K562 (cell line): ENCODE data around the gene ABCA13. TPM values are rescaled to one million over a fixed set of nuclear protein-coding genes. Genes with fewer than 3 reads are reported as not detected.

ENCODE experiments used
- ATAC-seq: fragments of 200-7000 bp; cut with Tn5 transposase; 3 replicates; pipeline ENCODE4 v1.9.1; 2020; ENCODE audit warnings: moderate library complexity
- BruUV-seq: library from RNA; stranded (reverse); fragments of 400-500 nt; replicated peaks from 2 replicates; lab custom pipeline; 2021; lab: Mats Ljungman, UMichigan
- CTCF ChIA-PET: fragments of 300-600 bp; formaldehyde crosslinking; extraction: SDS; loops from one replicate; lab custom pipeline; 2021; ENCODE audit warnings: low intra/inter-chr PET ratio; lab: Yijun Ruan, JAX
- POLR2A ChIA-PET: fragments of 300-600, 350-650 bp; sonication (Branson Sonifier 250); formaldehyde crosslinking; extraction: SDS; loops from one replicate; lab custom pipeline; 2021; ENCODE audit warnings: antibody characterized with exemption, inconsistent platforms; lab: Yijun Ruan, JAX
- DNase-seq, 4 experiments: peaks; one replicate each; pipeline versions ENCODE4 v3.0.0 to v3.0.0-alpha.2; 2011 to 2018; ENCODE audit warnings: low spot score in 3 of 4, mixed read lengths in 3 of 4; ENCODE audit errors: extremely low read depth in 1 of 4
- FAIRE-seq: peaks from 2 replicates; lab custom pipeline; 2011; peaks lifted over from hg19 to GRCh38; lab: Jason Lieb, UNC
- H2AFZ ChIP-seq: 2 replicates; pipeline ENCODE4 v1.6.0; 2011; ENCODE audit warnings: low read depth, low read length, control low read depth, inconsistent platforms
- H3K27ac ChIP-seq: fragments of 200-600 bp; 3 replicates; pipeline ENCODE4 v1.8.0; 2011; ENCODE audit warnings: low read depth, mild to moderate bottlenecking, control low read depth, inconsistent platforms, low read length, moderate library complexity, mixed read lengths; ENCODE audit errors: extremely low read depth
- H3K27me3 ChIP-seq, 2 experiments: fragments of 300-600 bp in 1 of 2; 2 replicates in 1 of 2; 3 replicates in 1 of 2; pipeline versions ENCODE4 v1.6.0 to v1.8.0; 2011; ENCODE audit warnings: inconsistent platforms in 2 of 2, low read length in 2 of 2, mild to moderate bottlenecking in 1 of 2, mixed read lengths in 1 of 2, moderate library complexity in 1 of 2; ENCODE audit not compliant: control insufficient read depth in 2 of 2, insufficient read depth in 2 of 2
- H3K36me3 ChIP-seq: fragments of 300-600 bp; 3 replicates; pipeline ENCODE4 v1.8.0; 2011; ENCODE audit warnings: mild to moderate bottlenecking, low read length, inconsistent platforms; ENCODE audit not compliant: control insufficient read depth, insufficient read depth
- H3K4me1 ChIP-seq, 2 experiments: fragments of 200-600 bp in 1 of 2; replicated peaks in 1 of 2; 2 replicates in 1 of 2; 3 replicates in 1 of 2; pipeline versions ENCODE4 v1.5.1 to v1.8.0; 2011; ENCODE audit warnings: inconsistent platforms in 2 of 2, low read length in 2 of 2, mild to moderate bottlenecking in 1 of 2, mixed read lengths in 1 of 2, moderate library complexity in 1 of 2; ENCODE audit not compliant: control insufficient read depth in 2 of 2, insufficient read depth in 2 of 2
- H3K4me2 ChIP-seq: 2 replicates; pipeline ENCODE4 v1.6.1; 2011; ENCODE audit warnings: low read length, control low read depth, inconsistent platforms, mixed read lengths; ENCODE audit not compliant: insufficient read depth
- H3K4me3 ChIP-seq: fragments of 200-600 bp; sonication (generic), shearing (Covaris generic); 2 replicates; pipeline ENCODE4 v1.5.1; 2016; ENCODE audit warnings: control low read depth, inconsistent platforms
- H3K79me2 ChIP-seq: fragments of 200-600 bp; 3 replicates; pipeline ENCODE4 v1.8.0; 2011; ENCODE audit warnings: low read length, inconsistent platforms; ENCODE audit not compliant: control insufficient read depth, insufficient read depth
- H3K9ac ChIP-seq, 2 experiments: 2 replicates each; pipeline versions ENCODE4 v1.6.0 to v1.6.1; 2011; ENCODE audit warnings: low read depth in 2 of 2, low read length in 2 of 2, control low read depth in 1 of 2, inconsistent platforms in 1 of 2, mild to moderate bottlenecking in 1 of 2, mixed read lengths in 1 of 2; ENCODE audit not compliant: insufficient read depth in 1 of 2
- H3K9me1 ChIP-seq: one replicate; pipeline ENCODE4 v1.6.0; 2011; ENCODE audit warnings: inconsistent platforms, mild to moderate bottlenecking, low read length, moderate library complexity; ENCODE audit not compliant: control insufficient read depth, insufficient read depth
- H3K9me3 ChIP-seq: replicated peaks from 2 replicates; pipeline ENCODE4 v1.5.1; 2011; ENCODE audit warnings: low read depth, low read length, inconsistent platforms; ENCODE audit not compliant: control insufficient read depth, insufficient read depth
- H4K20me1 ChIP-seq: replicated peaks from 2 replicates; pipeline ENCODE4 v1.6.1; 2011; ENCODE audit warnings: low read length, inconsistent platforms, mixed read lengths; ENCODE audit not compliant: control insufficient read depth, insufficient read depth
- OTX1 ChIP-seq: fragments of 450-650 bp; formaldehyde crosslinking; IDR thresholded peaks from 2 replicates; pipeline ENCODE4 v1.4.0; 2022; ENCODE audit warnings: mild to moderate bottlenecking
- ZNF232 ChIP-seq: sonication (generic); formaldehyde crosslinking; IDR thresholded peaks from 2 replicates; pipeline ENCODE4 v1.8.0; 2022; ENCODE audit warnings: mild to moderate bottlenecking, missing genetic modification reagents
- WGBS: fragments of 100-300 bp; shearing (Covaris generic); methylation state at CpG from one replicate; pipeline ENCODE4 v1.1.6; 2016; ENCODE audit warnings: low coverage, mixed read lengths; ENCODE audit not compliant: insufficient coverage; ENCODE audit errors: missing lambda C conversion rate; 5-methylcytosine and 5-hydroxymethylcytosine counted together
- in situ Hi-C: fragments of 300-500 bp; cut with MboI; formaldehyde crosslinking; loops from 4 replicates; pipeline ENCODE4 v1.15.0; 2018; ENCODE audit warnings: inconsistent platforms, mixed read lengths
- intact Hi-C: fragments of 100-400 bp; cut with micrococcal nuclease; formaldehyde crosslinking; loops from 2 replicates; pipeline ENCODE4 v1.14.2; 2022
- polyA plus RNA-seq, 8 experiments: library from polyadenylated mRNA; depleted of rRNA in 4 of 8; stranded (reverse) in 5 of 8; unstranded in 3 of 8; fragments of >200 nt; fragmentation: Nextera tagmentation in 2 of 8; fragmentation: Illumina TruSeq in 1 of 8; extraction: Ambion mirVana in 2 of 8; extraction: Trizol in 1 of 8; gene quantifications; 2 replicates each; pipeline versions ENCODE4 v1.2.1 to v1.2.3, GENCODE V29; 2011 to 2014; ENCODE audit warnings: inconsistent platforms in 1 of 8, missing spikeins in 1 of 8
- total RNA-seq, 7 experiments: library from RNA; depleted of rRNA in 6 of 7; stranded (reverse); fragments of >200 nt in 6 of 7; fragmentation: Illumina TruSeq in 2 of 7; extraction: Trizol in 2 of 7; gene quantifications; 2 replicates each; pipeline versions ENCODE4 v1.2.1 to v1.2.3, GENCODE V29; 2011 to 2021; ENCODE audit warnings: low replicate concordance in 1 of 7
- TF ChIP-seq, protein P1 (sequence below): sonication (generic); formaldehyde crosslinking; IDR thresholded peaks from 2 replicates; pipeline ENCODE4 v1.8.1; 2023; ENCODE audit warnings: mild to moderate bottlenecking, missing genetic modification reagents

Gene ABCA13
- total and polyA plus RNA-seq, 9 of the 15 experiments (the other 6 are each of a cell fraction or from before 2014, with no cell fraction given): 0.14 to 1.5 (median 0.38) TPM

DNA sequence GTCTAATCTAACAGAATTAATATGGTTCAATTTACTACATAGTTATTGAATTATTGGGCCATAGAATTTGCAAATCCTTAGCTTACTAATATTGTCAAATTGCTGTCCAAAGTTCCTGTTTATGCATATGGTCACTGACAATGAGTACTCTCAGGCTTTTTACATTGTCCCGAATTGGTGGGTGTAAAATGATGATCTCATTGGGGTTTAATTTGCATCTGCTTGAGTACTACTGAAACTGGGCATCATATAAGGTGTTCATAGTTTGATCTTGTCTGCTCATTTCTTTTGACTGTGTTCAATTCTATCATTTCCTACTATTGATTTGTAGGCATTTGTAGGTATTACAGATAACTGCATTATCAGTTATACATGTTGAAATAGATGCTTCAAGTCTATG, 12.7 kb downstream of the ABCA13 start:
- H3K27me3 ChIP-seq: no peaks in the 10 kb centered on the region; a peak in 1 of 5 replicates
- in situ Hi-C loops: no loop called here
- ChIA-PET CTCF (no interaction called here), POLR2A (interaction anchor here (0.6 kb wide), 1 partner anchor 52 kb away, joined by 4 read pairs; no protein-coding TSS in a partner anchor)
- FAIRE-seq (no peak), ATAC-seq (no peak), DNase-seq (no peak)
- H3K4me2 ChIP-seq: no peak overlapping the region
- H3K4me3 ChIP-seq: no peak overlapping the region
- BruUV-seq: no TSS peak
- TF ChIP-seq ZNF232 (no peak), OTX1 (CRISPR knock-in tag) (no peak)
- TF ChIP-seq, protein P1, sequence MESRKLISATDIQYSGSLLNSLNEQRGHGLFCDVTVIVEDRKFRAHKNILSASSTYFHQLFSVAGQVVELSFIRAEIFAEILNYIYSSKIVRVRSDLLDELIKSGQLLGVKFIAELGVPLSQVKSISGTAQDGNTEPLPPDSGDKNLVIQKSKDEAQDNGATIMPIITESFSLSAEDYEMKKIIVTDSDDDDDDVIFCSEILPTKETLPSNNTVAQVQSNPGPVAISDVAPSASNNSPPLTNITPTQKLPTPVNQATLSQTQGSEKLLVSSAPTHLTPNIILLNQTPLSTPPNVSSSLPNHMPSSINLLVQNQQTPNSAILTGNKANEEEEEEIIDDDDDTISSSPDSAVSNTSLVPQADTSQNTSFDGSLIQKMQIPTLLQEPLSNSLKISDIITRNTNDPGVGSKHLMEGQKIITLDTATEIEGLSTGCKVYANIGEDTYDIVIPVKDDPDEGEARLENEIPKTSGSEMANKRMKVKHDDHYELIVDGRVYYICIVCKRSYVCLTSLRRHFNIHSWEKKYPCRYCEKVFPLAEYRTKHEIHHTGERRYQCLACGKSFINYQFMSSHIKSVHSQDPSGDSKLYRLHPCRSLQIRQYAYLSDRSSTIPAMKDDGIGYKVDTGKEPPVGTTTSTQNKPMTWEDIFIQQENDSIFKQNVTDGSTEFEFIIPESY (CRISPR knock-in tag): no peak
- H3K27ac ChIP-seq: no peak overlapping the region
- no peaks in the 10 kb centered on the region for H3K4me1 ChIP-seq
- no peaks in the 10 kb centered on the region for H3K9me1 ChIP-seq
- H3K79me2 ChIP-seq: no peaks in the 10 kb centered on the region
- H3K9ac ChIP-seq: no peak overlapping the region
- H2AFZ ChIP-seq: no peak overlapping the region
- intact Hi-C loops: no loop called here
- no peaks in the 10 kb centered on the region for H3K9me3 ChIP-seq
- 8% methylated on average over 1 of the region's 1 CpG for WGBS
- no peaks in the 10 kb centered on the region for H4K20me1 ChIP-seq
- H3K36me3 ChIP-seq: no peaks in the 10 kb centered on the region
